GM12801 (cell line): Measurements from ENCODE around the gene ZSWIM6.

Experiments used
- CTCF ChIP-seq: IDR thresholded peaks from one replicate; pipeline ENCODE4 v1.5.1; 2011; ENCODE audit warnings: control low read depth; ENCODE audit not compliant: insufficient read length; ENCODE audit errors: extremely low read depth

ZSWIM6 gene

GRCh38 chr5:61586096-61587084 lies 254.3 kb downstream of the ZSWIM6 start:
- no peak for TF ChIP-seq CTCF

- no peak for TF ChIP-seq CTCF
These were observed 255.1 kb downstream of the ZSWIM6 start for GRCh38 chr5:61587125-61587524.

- no peak for TF ChIP-seq CTCF
These were observed 256.2 kb downstream of the ZSWIM6 start for GRCh38 chr5:61588216-61588615.

GRCh38 chr5:61589946-61590345 lies 257.9 kb downstream of the ZSWIM6 start:
- no peak for TF ChIP-seq CTCF

- TF ChIP-seq CTCF = no peak
These were observed 258.4 kb downstream of the ZSWIM6 start for GRCh38 chr5:61590473-61590872.

- TF ChIP-seq CTCF = no peak
These were observed 259.8 kb downstream of the ZSWIM6 start for GRCh38 chr5:61591859-61592258.

GRCh38 chr5:61595426-61595825 lies 263.4 kb downstream of the ZSWIM6 start:
- no peak for TF ChIP-seq CTCF
